Caco-2 (cell line): ENCODE results near the gene FGF5. TPM values are rescaled to one million over a fixed set of nuclear protein-coding genes. Genes with fewer than 3 reads are reported as not detected.
"Not testable (repeated sequence)": the region's sequence is repeated elsewhere in the genome, so short reads cannot be mapped to it uniquely, and the experiment has no call there.

Experiments used
- BruUV-seq: library from RNA; stranded (reverse); fragments of 400-500 nt; replicated peaks from 2 replicates; lab custom pipeline; 2021; lab: Mats Ljungman, UMichigan
- CTCF ChIA-PET: fragments of 300-600 bp; sonication (Branson Sonifier 250); formaldehyde crosslinking; loops from one replicate; lab custom pipeline; 2022; ENCODE audit warnings: antibody characterized with exemption; lab: Charles Lee
- POLR2A ChIA-PET: fragments of 300-600 bp; sonication (Branson Sonifier 250); formaldehyde crosslinking; loops from one replicate; lab custom pipeline; 2022; ENCODE audit warnings: antibody characterized with exemption; lab: Charles Lee
- DNase-seq, 2 experiments: peaks; one replicate each; pipeline versions ENCODE4 v3.0.0 to v3.0.0-alpha.2; 2020 to 2022
- H3K27me3 ChIP-seq: replicated peaks from 2 replicates; pipeline ENCODE4 v1.6.0; 2011; ENCODE audit warnings: low read length; ENCODE audit not compliant: control insufficient read depth, insufficient read depth
- H3K36me3 ChIP-seq: 2 replicates; pipeline ENCODE4 v1.5.1; 2011; ENCODE audit warnings: low read length; ENCODE audit not compliant: control insufficient read depth, insufficient read depth
- H3K4me1 ChIP-seq: fragments of 250-450 bp; sonication (Bioruptor Pico); 2 replicates; pipeline ENCODE4 v1.5.1; 2020; ENCODE audit warnings: mild to moderate bottlenecking
- H3K4me3 ChIP-seq: 2 replicates; pipeline ENCODE4 v1.5.1; 2011; ENCODE audit warnings: low read depth, mild to moderate bottlenecking, control low read depth, low read length
- H3K9me3 ChIP-seq: fragments of 250-450 bp; sonication (Bioruptor Pico); 2 replicates; pipeline ENCODE4 v1.5.1; 2020; ENCODE audit warnings: mild to moderate bottlenecking, moderate library complexity
- H3K27ac Mint-ChIP-seq: one replicate; pipeline ENCODE4 v1.8.0; 2022; ENCODE audit warnings: mixed read lengths; ENCODE audit not compliant: unreplicated experiment
- H3K27me3 Mint-ChIP-seq: one replicate; pipeline ENCODE4 v1.8.0; 2022; ENCODE audit warnings: mixed read lengths; ENCODE audit not compliant: insufficient read depth, unreplicated experiment
- H3K36me3 Mint-ChIP-seq: one replicate; pipeline ENCODE4 v1.8.0; 2022; ENCODE audit warnings: mild to moderate bottlenecking, mixed read lengths; ENCODE audit not compliant: insufficient read depth, unreplicated experiment
- H3K4me1 Mint-ChIP-seq: one replicate; pipeline ENCODE4 v1.8.0; 2022; ENCODE audit warnings: low read depth, mixed read lengths; ENCODE audit not compliant: unreplicated experiment
- H3K4me3 Mint-ChIP-seq: one replicate; pipeline ENCODE4 v1.8.0; 2022; ENCODE audit warnings: mild to moderate bottlenecking, moderate library complexity, mixed read lengths; ENCODE audit not compliant: unreplicated experiment
- H3K9me3 Mint-ChIP-seq: one replicate; pipeline ENCODE4 v1.8.0; 2022; ENCODE audit warnings: mixed read lengths; ENCODE audit not compliant: unreplicated experiment
- CTCF ChIP-seq, 2 experiments: fragments of 200-600 bp in 1 of 2; IDR thresholded peaks; 1 replicate in 1 of 2; 2 replicates in 1 of 2; pipeline versions ENCODE4 v1.5.1 to v1.8.0; 2011 to 2022; ENCODE audit warnings: antibody characterized with exemption in 1 of 2, control low read depth in 1 of 2, inconsistent platforms in 1 of 2, low read depth in 1 of 2, low read length in 1 of 2, mild to moderate bottlenecking in 1 of 2, moderate library complexity in 1 of 2; ENCODE audit not compliant: insufficient read depth in 1 of 2, severe bottlenecking in 1 of 2, unreplicated experiment in 1 of 2
- intact Hi-C: fragments of 100-400 bp; cut with micrococcal nuclease; formaldehyde crosslinking; loops from one replicate; pipeline ENCODE4 v1.10.0; 2022; ENCODE audit not compliant: unreplicated experiment
- total RNA-seq: library from RNA; stranded (reverse); gene quantifications from 2 replicates; pipeline ENCODE4 v1.2.3, GENCODE V29; 2022

Gene FGF5
- total RNA-seq, 1 experiment from 2014 or later, result not detected

- Mint-ChIP-seq H3K9me3 (no peaks in the 10 kb centered on the region), H3K4me3 (no peak overlapping the region), H3K27ac (no peak overlapping the region), H3K36me3 (no peaks in the 10 kb centered on the region), H3K4me1 (no peaks in the 10 kb centered on the region), H3K27me3 (peaks cover 3% of the 10 kb centered on the region)
- Histone ChIP-seq H3K4me3 (no peak overlapping the region), H3K36me3 (no peaks in the 10 kb centered on the region), H3K4me1 (no peaks in the 10 kb centered on the region), H3K9me3 (no peaks in the 10 kb centered on the region), H3K27me3 (no peaks in the 10 kb centered on the region)
- TF ChIP-seq CTCF (IDR thresholded peaks at IDR 0.05; ENCODE audit: insufficient read depth in 1 of 2, low read depth in 1 of 2, low read length in 1 of 2, severe bottlenecking in 1 of 2, unreplicated experiment in 1 of 2), result no peak
- BruUV-seq, result no TSS peak
- ChIA-PET POLR2A (no interaction called here), CTCF (no interaction called here)
- DNase-seq, result no peak
- intact Hi-C loops, result no loop called here
These were observed 47.2 kb downstream of the FGF5 start for GRCh38 chr4:80313627-80314026.

- H3K27ac Mint-ChIP-seq, H3K4me3 Mint-ChIP-seq, POLR2A ChIA-PET, CTCF ChIA-PET, H3K36me3 ChIP-seq, BruUV-seq, H3K4me3 ChIP-seq, H3K27me3 ChIP-seq, H3K9me3 Mint-ChIP-seq, H3K4me1 Mint-ChIP-seq, H3K4me1 ChIP-seq, intact Hi-C loops, H3K36me3 Mint-ChIP-seq, DNase-seq, H3K27me3 Mint-ChIP-seq, H3K9me3 ChIP-seq: not testable (repeated sequence)
These were observed 49.4 kb downstream of the FGF5 start for GRCh38 chr4:80315848-80316247.

GRCh38 chr4:80321341-80321740 lies 54.9 kb downstream of the FGF5 start:
- H3K36me3 ChIP-seq, result no peaks in the 10 kb centered on the region
- no peak overlapping the region for H3K27ac Mint-ChIP-seq
- H3K9me3 ChIP-seq, result no peaks in the 10 kb centered on the region
- intact Hi-C loops, result no loop called here
- H3K4me3 ChIP-seq, result no peak overlapping the region
- no peaks in the 10 kb centered on the region for H3K4me1 Mint-ChIP-seq
- no peaks in the 10 kb centered on the region for H3K9me3 Mint-ChIP-seq
- no peak for DNase-seq
- TF ChIP-seq CTCF (IDR thresholded peaks at IDR 0.05; ENCODE audit: insufficient read depth in 1 of 2, low read depth in 1 of 2, low read length in 1 of 2, severe bottlenecking in 1 of 2, unreplicated experiment in 1 of 2), result no peak
- H3K4me1 ChIP-seq, result no peaks in the 10 kb centered on the region
- CTCF ChIA-PET, result no interaction called here
- H3K36me3 Mint-ChIP-seq, result no peaks in the 10 kb centered on the region
- no peak overlapping the region for H3K4me3 Mint-ChIP-seq
- peaks cover 7% of the 10 kb centered on the region for H3K27me3 Mint-ChIP-seq
- H3K27me3 ChIP-seq, result no peaks in the 10 kb centered on the region
- POLR2A ChIA-PET, result no interaction called here
- BruUV-seq, result no TSS peak

- no peaks in the 10 kb centered on the region for H3K27me3 ChIP-seq
- H3K9me3 ChIP-seq, result no peaks in the 10 kb centered on the region
- Mint-ChIP-seq H3K4me1 (no peaks in the 10 kb centered on the region), H3K36me3 (no peaks in the 10 kb centered on the region), H3K9me3 (no peaks in the 10 kb centered on the region), H3K27ac (no peak overlapping the region), H3K4me3 (no peak overlapping the region), H3K27me3 (peaks cover 7% of the 10 kb centered on the region)
- no peaks in the 10 kb centered on the region for H3K4me1 ChIP-seq
- POLR2A ChIA-PET, result no interaction called here
- CTCF ChIA-PET, result no interaction called here
- no peaks in the 10 kb centered on the region for H3K36me3 ChIP-seq
- DNase-seq, result no peak
- no peak for TF ChIP-seq CTCF (IDR thresholded peaks at IDR 0.05; ENCODE audit: insufficient read depth in 1 of 2, low read depth in 1 of 2, low read length in 1 of 2, severe bottlenecking in 1 of 2, unreplicated experiment in 1 of 2)
- no peak overlapping the region for H3K4me3 ChIP-seq
- BruUV-seq, result no TSS peak
- intact Hi-C loops, result no loop called here
These were observed 55.3 kb downstream of the FGF5 start for GRCh38 chr4:80321776-80322175.
